ENCODE measurements around the gene RNF152.

DNA sequence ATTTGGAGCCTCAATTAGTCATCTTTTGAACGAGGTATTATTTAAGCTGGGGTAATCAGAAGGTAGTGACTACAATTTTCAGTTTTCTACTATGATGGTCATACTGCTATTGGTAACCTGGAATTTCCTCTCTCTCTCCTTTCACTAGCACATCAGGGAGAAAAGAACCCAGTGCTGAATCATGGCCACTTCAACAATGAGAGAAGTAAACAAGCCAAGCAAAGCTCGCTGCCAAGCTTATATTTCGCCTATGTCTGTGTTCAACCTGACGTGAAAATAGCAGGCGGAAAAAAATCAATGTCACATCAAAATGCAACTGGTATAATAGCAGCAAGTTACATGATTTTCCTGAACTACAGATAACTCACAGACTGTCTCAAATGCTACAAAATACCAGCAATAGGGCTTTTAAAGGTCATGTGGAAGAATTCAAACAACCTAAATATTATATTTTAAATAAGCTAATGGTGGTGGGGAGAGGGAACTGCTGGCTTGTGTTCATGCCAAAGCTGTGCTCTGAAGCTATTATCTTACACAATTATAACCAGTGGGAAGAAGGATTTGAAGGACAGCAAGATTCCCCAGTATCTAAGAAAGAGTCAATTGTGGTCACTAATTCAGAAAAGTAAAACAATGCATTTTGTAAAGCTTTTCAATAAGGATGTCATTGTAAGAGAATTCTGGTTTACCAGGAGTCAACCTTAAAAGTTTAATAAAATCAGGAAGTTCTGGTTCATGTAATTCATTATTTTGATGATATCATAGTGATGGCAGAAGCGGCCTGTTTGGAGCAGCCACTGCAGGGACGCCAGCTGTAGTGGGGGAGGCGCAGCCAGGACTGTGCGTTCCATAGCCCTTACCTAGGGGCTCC, 38.0 kb downstream of the RNF152 start:
- TF ChIP-seq EP300 (IDR thresholded peaks at IDR 0.05) (no peak), POLR2A (IDR thresholded peaks at IDR 0.05) (no peak)
- TF ChIP-seq, protein P1, sequence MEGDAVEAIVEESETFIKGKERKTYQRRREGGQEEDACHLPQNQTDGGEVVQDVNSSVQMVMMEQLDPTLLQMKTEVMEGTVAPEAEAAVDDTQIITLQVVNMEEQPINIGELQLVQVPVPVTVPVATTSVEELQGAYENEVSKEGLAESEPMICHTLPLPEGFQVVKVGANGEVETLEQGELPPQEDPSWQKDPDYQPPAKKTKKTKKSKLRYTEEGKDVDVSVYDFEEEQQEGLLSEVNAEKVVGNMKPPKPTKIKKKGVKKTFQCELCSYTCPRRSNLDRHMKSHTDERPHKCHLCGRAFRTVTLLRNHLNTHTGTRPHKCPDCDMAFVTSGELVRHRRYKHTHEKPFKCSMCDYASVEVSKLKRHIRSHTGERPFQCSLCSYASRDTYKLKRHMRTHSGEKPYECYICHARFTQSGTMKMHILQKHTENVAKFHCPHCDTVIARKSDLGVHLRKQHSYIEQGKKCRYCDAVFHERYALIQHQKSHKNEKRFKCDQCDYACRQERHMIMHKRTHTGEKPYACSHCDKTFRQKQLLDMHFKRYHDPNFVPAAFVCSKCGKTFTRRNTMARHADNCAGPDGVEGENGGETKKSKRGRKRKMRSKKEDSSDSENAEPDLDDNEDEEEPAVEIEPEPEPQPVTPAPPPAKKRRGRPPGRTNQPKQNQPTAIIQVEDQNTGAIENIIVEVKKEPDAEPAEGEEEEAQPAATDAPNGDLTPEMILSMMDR (IDR thresholded peaks at IDR 0.05): no peak
